GM19372 (cell line): ENCODE measurements around the gene CD1D.
"Not testable (repeated sequence)": the region's sequence is repeated elsewhere in the genome, so short reads cannot be mapped to it uniquely, and the experiment has no call there.

ENCODE experiments used
- ATAC-seq: cut with Tn5 transposase; IDR thresholded peaks from one replicate; pipeline ENCODE4 v1.9.1; 2021; ENCODE audit warnings: mild to moderate bottlenecking, low read depth, moderate library complexity; ENCODE audit not compliant: unreplicated experiment

The CD1D gene

GRCh38 chr1:158175915-158176314 is 4.8 kb upstream of the CD1D start:
- ATAC-seq = not testable (repeated sequence)

GRCh38 chr1:158176399-158176798 is 4.3 kb upstream of the CD1D start:
- no peak for ATAC-seq

- not testable (repeated sequence) for ATAC-seq
Observed at GRCh38 chr1:158176849-158177699, 3.6 kb upstream of the CD1D start.

- ATAC-seq = no peak
Observed at GRCh38 chr1:158177700-158178450, 2.8 kb upstream of the CD1D start.

GRCh38 chr1:158179301-158180041 is 1.2 kb upstream of the CD1D start:
- peak; percentile 92 for ATAC-seq

- no peak for ATAC-seq
Observed at GRCh38 chr1:158181577-158181922, 855 bp downstream of the CD1D start.

- no peak for ATAC-seq
Observed at GRCh38 chr1:158185770-158186169, 5.1 kb downstream of the CD1D start.

- ATAC-seq = no peak
Observed at GRCh38 chr1:158186180-158186579, 5.5 kb downstream of the CD1D start.

GRCh38 chr1:158188611-158189010 is 7.9 kb downstream of the CD1D start:
- ATAC-seq = no peak

GRCh38 chr1:158189624-158190023 is 8.9 kb downstream of the CD1D start:
- ATAC-seq = no peak

GRCh38 chr1:158191299-158191698 is 10.6 kb downstream of the CD1D start:
- no peak for ATAC-seq

GRCh38 chr1:158196461-158196860 is 15.8 kb downstream of the CD1D start:
- no peak for ATAC-seq

GRCh38 chr1:158199849-158200248 is 19.2 kb downstream of the CD1D start:
- no peak for ATAC-seq

GRCh38 chr1:158200527-158200926 is 19.8 kb downstream of the CD1D start:
- ATAC-seq = no peak

- ATAC-seq = no peak
Observed at GRCh38 chr1:158203693-158204457, 23.2 kb downstream of the CD1D start.

- ATAC-seq = no peak
Observed at GRCh38 chr1:158204458-158204827, 23.7 kb downstream of the CD1D start.

- ATAC-seq = no peak
Observed at GRCh38 chr1:158208586-158209116, 28.0 kb downstream of the CD1D start.

- ATAC-seq = no peak
Observed at GRCh38 chr1:158212320-158212719, 31.6 kb downstream of the CD1D start.

- ATAC-seq = not testable (repeated sequence)
Observed at GRCh38 chr1:158223445-158223844, 42.8 kb downstream of the CD1D start.
